Suprapubic skin (tissue), 4 donors: Measurements from ENCODE around the gene DPM3. TPM values are rescaled to one million over a fixed set of nuclear protein-coding genes. Genes with fewer than 3 reads are reported as not detected.

ENCODE experiments used
- DNase-seq, 2 donors: peaks; one replicate each; pipeline ENCODE4 v3.0.0-alpha.2; 2019; ENCODE audit warnings: low spot score in 2 of 2
- H3K27ac ChIP-seq: fragments of 200-600 bp; sonication (generic); one replicate; pipeline ENCODE4 v1.5.1; 2019
- H3K27me3 ChIP-seq: fragments of 200-600 bp; sonication (generic); one replicate; pipeline ENCODE4 v1.5.1; 2019
- H3K36me3 ChIP-seq: fragments of 200-600 bp; sonication (generic); one replicate; pipeline ENCODE4 v1.5.1; 2019
- H3K4me1 ChIP-seq: fragments of 200-600 bp; sonication (generic); one replicate; pipeline ENCODE4 v1.5.1; 2019
- H3K4me3 ChIP-seq: fragments of 200-600 bp; sonication (generic); one replicate; pipeline ENCODE4 v1.5.1; 2019; ENCODE audit warnings: mild to moderate bottlenecking
- H3K9me3 ChIP-seq: fragments of 200-600 bp; sonication (generic); one replicate; pipeline ENCODE4 v1.5.1; 2019
- EP300 ChIP-seq: sonication (generic); formaldehyde crosslinking; IDR thresholded peaks from one replicate; pipeline ENCODE4 v1.6.1; 2017; ENCODE audit warnings: antibody characterized with exemption
- POLR2A ChIP-seq, 2 donors: fragments of 450-650 bp; IDR thresholded peaks; one replicate each; pipeline ENCODE4 v1.6.1; 2017; ENCODE audit warnings: antibody characterized with exemption in 2 of 2, mild to moderate bottlenecking in 2 of 2, moderate library complexity in 2 of 2
- POLR2AphosphoS5 ChIP-seq, 3 donors: sonication (generic); formaldehyde crosslinking; IDR thresholded peaks; one replicate each; pipeline ENCODE4 v1.6.1; 2017; ENCODE audit warnings: antibody characterized with exemption in 3 of 3
- WGBS: methylation state at CpG from one replicate; pipeline ENCODE4 v1.1.5; 2018; 5-methylcytosine and 5-hydroxymethylcytosine counted together
- total RNA-seq, 4 donors: library from RNA; depleted of rRNA; stranded (reverse); fragments of >200 nt; gene quantifications; one replicate each; pipeline ENCODE4 v1.1.0, GENCODE V29; 2016
- TF ChIP-seq, protein P1 (sequence below), 2 donors: fragments of 200-600 bp in 1 of 2; fragments of 450-650 bp in 1 of 2; sonication (generic) in 1 of 2; IDR thresholded peaks; one replicate each; pipeline ENCODE4 v1.5.1; 2016 to 2019; ENCODE audit warnings: antibody characterized with exemption in 2 of 2, mild to moderate bottlenecking in 1 of 2, moderate library complexity in 1 of 2

The DPM3 gene
- total RNA-seq, 4 donors from 2014 or later, result 23.7 to 43.7 (median 30.2) TPM

- Histone ChIP-seq H3K4me1 (peaks cover 41% of the 10 kb centered on the region), H3K27ac (no peak overlapping the region), H3K4me3 (peak overlapping the region; percentile 89), H3K9me3 (no peaks in the 10 kb centered on the region), H3K27me3 (peaks cover 15% of the 10 kb centered on the region), H3K36me3 (peaks cover 11% of the 10 kb centered on the region)
- 10% methylated on average over 35 of the region's 35 CpGs for WGBS
- no peak for TF ChIP-seq EP300
- no peak for TF ChIP-seq POLR2AphosphoS5 (IDR thresholded peaks at IDR 0.05)
- TF ChIP-seq, protein P1, sequence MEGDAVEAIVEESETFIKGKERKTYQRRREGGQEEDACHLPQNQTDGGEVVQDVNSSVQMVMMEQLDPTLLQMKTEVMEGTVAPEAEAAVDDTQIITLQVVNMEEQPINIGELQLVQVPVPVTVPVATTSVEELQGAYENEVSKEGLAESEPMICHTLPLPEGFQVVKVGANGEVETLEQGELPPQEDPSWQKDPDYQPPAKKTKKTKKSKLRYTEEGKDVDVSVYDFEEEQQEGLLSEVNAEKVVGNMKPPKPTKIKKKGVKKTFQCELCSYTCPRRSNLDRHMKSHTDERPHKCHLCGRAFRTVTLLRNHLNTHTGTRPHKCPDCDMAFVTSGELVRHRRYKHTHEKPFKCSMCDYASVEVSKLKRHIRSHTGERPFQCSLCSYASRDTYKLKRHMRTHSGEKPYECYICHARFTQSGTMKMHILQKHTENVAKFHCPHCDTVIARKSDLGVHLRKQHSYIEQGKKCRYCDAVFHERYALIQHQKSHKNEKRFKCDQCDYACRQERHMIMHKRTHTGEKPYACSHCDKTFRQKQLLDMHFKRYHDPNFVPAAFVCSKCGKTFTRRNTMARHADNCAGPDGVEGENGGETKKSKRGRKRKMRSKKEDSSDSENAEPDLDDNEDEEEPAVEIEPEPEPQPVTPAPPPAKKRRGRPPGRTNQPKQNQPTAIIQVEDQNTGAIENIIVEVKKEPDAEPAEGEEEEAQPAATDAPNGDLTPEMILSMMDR (IDR thresholded peaks at IDR 0.05), result no peak
- no peak for TF ChIP-seq POLR2A (IDR thresholded peaks at IDR 0.05)
- DNase-seq, result peak; percentile 74 to 76
Measured at GRCh38 chr1:155174324-155175280, 34.3 kb upstream of the DPM3 start.

- 3% methylated on average over 37 of the region's 38 CpGs for WGBS
- Histone ChIP-seq H3K27me3 (peaks cover 15% of the 10 kb centered on the region), H3K4me3 (peak within 1 kb of the TSS; percentile 89), H3K9me3 (no peaks in the 10 kb centered on the region), H3K4me1 (peaks cover 41% of the 10 kb centered on the region), H3K36me3 (peaks cover 20% of the 10 kb centered on the region), H3K27ac (peak within 1 kb of the TSS; percentile 90)
- DNase-seq, result peak; percentile 77 to 79
- TF ChIP-seq POLR2A (IDR thresholded peaks at IDR 0.05) (no peak), EP300 (no peak)
- TF ChIP-seq, protein P1 (IDR thresholded peaks at IDR 0.05), result no peak
Measured at GRCh38 chr1:155173478-155174323, 33.4 kb upstream of the DPM3 start, which contains the start of gene TRIM46. TSS of gene TRIM46 (plus strand) at chr1:155173849. CDS start at chr1:155173967, 118 bp downstream.

GRCh38 chr1:155172732-155173477 is 32.6 kb upstream of the DPM3 start, which contains the start of gene KRTCAP2:
TSS of gene KRTCAP2 (minus strand) at chr1:155173304. CDS start at chr1:155173224, 80 bp downstream.
- peak in 1 of 2 donors; percentile 64 for TF ChIP-seq POLR2A (IDR thresholded peaks at IDR 0.05)
- TF ChIP-seq EP300, result no peak
- TF ChIP-seq, protein P1 (IDR thresholded peaks at IDR 0.05), result peak; percentile 81 to 95
- TF ChIP-seq POLR2AphosphoS5 (IDR thresholded peaks at IDR 0.05), result peak in 2 of 3 donors; percentile 24 to 62
- peak; percentile 97 to 98 for DNase-seq
- Histone ChIP-seq H3K4me3 (peak within 1 kb of the TSS; percentile 89), H3K36me3 (peaks cover 21% of the 10 kb centered on the region), H3K27ac (peak within 1 kb of the TSS; percentile 90), H3K27me3 (peaks cover 15% of the 10 kb centered on the region), H3K9me3 (no peaks in the 10 kb centered on the region), H3K4me1 (peaks cover 43% of the 10 kb centered on the region)
- under 1% methylated on average over 49 of the region's 57 CpGs for WGBS

DNA sequence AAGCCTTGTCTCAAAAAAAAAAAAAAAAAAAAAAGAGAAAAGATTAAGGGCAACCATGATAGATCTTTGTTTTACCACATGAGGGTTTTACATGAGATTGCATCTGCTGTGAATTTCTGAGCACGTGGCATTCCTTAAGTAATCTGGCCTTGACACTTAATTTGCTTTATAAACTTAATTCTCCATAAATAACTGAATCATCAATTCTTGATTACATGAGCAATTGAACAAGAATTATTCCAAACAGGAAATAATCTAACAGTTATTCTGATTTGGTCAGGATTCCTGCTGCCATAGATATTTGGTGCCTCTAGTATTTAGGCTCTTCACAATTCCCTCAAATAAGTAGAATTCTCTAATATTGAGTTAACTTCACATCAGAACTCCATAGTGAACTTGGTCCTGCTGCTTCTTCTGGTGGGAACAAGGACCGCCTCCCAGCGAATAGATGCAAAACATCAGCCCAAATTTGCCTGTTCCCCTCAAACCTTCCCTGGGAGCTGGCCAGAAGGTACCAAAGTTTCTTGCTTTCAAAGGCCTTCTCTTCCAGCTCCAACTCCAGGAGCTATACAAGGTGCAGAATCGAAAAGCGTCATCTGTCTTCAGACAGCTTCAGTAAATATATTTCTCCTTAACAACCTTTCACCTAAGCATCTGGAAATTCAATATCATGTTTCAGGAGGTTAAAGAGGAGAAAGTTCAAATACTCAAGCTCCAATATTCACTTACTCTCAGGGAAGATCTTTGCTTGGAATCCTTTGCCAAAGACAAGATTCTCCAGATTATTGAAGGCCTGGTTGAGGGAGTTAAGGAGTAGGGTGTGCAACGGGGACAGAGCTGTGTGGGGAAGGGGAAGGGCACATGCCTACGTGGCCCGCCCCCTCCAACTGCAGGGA is 31.8 kb upstream of the DPM3 start:
- Histone ChIP-seq H3K36me3 (peaks cover 21% of the 10 kb centered on the region), H3K27ac (peak overlapping the region; percentile 90), H3K27me3 (peaks cover 15% of the 10 kb centered on the region), H3K4me3 (peak overlapping the region; percentile 89), H3K4me1 (peaks cover 45% of the 10 kb centered on the region), H3K9me3 (no peaks in the 10 kb centered on the region)
- DNase-seq, result peak in 1 of 2 donors; percentile 23
- TF ChIP-seq, protein P1 (IDR thresholded peaks at IDR 0.05), result no peak
- TF ChIP-seq EP300 (no peak), POLR2AphosphoS5 (IDR thresholded peaks at IDR 0.05) (no peak), POLR2A (IDR thresholded peaks at IDR 0.05) (no peak)
- 45% methylated on average over 8 of the region's 8 CpGs for WGBS
